ENCODE measurements around the gene INPP4B.

INPP4B gene

GRCh38 chr4:142278171-142278570 is 567.9 kb downstream of the INPP4B start:
- Histone ChIP-seq H3K4me3 (ENCODE audit: low read length) (no peak overlapping the region), H3K27me3 (ENCODE audit: control insufficient read depth, insufficient read depth, low read length) (no peaks in the 10 kb centered on the region), H3K4me2 (ENCODE audit: low read length) (no peak overlapping the region), H3K36me3 (ENCODE audit: insufficient read depth, low read length) (no peaks in the 10 kb centered on the region), H3K4me1 (ENCODE audit: control insufficient read depth, insufficient read depth, low read length) (no peaks in the 10 kb centered on the region), H3K9me3 (replicated peaks; ENCODE audit: low read length) (no peaks in the 10 kb centered on the region), H3K9ac (ENCODE audit: low read depth, low read length) (no peak overlapping the region)

DNA sequence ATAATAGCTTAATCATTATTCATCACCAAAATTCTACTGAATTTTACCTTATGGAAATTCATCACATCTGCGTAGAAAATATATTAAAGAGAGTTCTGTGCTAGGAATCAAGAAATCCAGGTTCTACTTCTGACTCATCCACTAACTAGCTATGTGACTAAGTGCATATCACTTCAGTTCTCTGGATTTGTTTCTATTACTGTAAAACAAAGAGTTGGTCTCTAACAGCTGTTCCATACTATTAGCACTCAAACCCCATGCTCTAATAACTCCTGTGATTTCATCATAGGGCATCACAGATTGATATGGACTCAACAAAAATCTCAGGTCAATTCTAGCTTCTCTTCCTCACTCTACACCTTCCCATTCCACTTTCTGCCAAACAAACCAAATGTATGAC is 572.0 kb downstream of the INPP4B start:
- H3K9ac ChIP-seq (ENCODE audit: low read depth, low read length), result no peak overlapping the region
- H3K4me1 ChIP-seq (ENCODE audit: control insufficient read depth, insufficient read depth, low read length), result no peaks in the 10 kb centered on the region
- H3K36me3 ChIP-seq (ENCODE audit: insufficient read depth, low read length), result peaks cover 8% of the 10 kb centered on the region
- H3K27me3 ChIP-seq (ENCODE audit: control insufficient read depth, insufficient read depth, low read length), result no peaks in the 10 kb centered on the region
- H3K9me3 ChIP-seq (replicated peaks; ENCODE audit: low read length), result no peaks in the 10 kb centered on the region
- no peak overlapping the region for H3K4me2 ChIP-seq (ENCODE audit: low read length)
- H3K4me3 ChIP-seq (ENCODE audit: low read length), result no peak overlapping the region

GRCh38 chr4:142272452-142272851 is 573.6 kb downstream of the INPP4B start:
- H3K4me1 ChIP-seq (ENCODE audit: control insufficient read depth, insufficient read depth, low read length), result no peaks in the 10 kb centered on the region
- H3K27me3 ChIP-seq (ENCODE audit: control insufficient read depth, insufficient read depth, low read length), result no peaks in the 10 kb centered on the region
- H3K9me3 ChIP-seq (replicated peaks; ENCODE audit: low read length), result no peaks in the 10 kb centered on the region
- H3K9ac ChIP-seq (ENCODE audit: low read depth, low read length), result no peak overlapping the region
- H3K36me3 ChIP-seq (ENCODE audit: insufficient read depth, low read length), result peaks cover 8% of the 10 kb centered on the region
- no peak overlapping the region for H3K4me3 ChIP-seq (ENCODE audit: low read length)
- H3K4me2 ChIP-seq (ENCODE audit: low read length), result no peak overlapping the region

DNA sequence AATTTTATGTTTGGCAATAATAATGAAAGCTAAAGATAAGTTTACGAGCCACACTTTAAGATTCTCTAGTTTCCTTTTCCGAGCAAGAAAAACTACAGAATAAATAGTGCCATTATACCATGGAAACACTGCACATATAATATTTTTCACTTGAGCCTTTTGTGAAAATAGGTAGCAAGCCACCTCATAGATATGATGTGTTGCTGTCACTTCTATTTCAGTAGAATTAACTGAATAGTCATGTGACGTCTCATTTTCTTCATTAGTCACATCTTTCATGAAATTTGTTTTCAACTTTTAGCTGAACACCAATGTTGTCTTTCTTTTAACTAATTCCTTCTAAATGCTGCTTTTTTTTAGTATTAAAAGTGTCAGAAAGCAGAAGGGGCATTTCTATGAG is 574.3 kb downstream of the INPP4B start:
- Histone ChIP-seq H3K4me1 (ENCODE audit: control insufficient read depth, insufficient read depth, low read length) (no peaks in the 10 kb centered on the region), H3K27me3 (ENCODE audit: control insufficient read depth, insufficient read depth, low read length) (no peaks in the 10 kb centered on the region), H3K36me3 (ENCODE audit: insufficient read depth, low read length) (peaks cover 8% of the 10 kb centered on the region), H3K4me2 (ENCODE audit: low read length) (no peak overlapping the region), H3K4me3 (ENCODE audit: low read length) (no peak overlapping the region), H3K9ac (ENCODE audit: low read depth, low read length) (no peak overlapping the region), H3K9me3 (replicated peaks; ENCODE audit: low read length) (no peaks in the 10 kb centered on the region)

DNA sequence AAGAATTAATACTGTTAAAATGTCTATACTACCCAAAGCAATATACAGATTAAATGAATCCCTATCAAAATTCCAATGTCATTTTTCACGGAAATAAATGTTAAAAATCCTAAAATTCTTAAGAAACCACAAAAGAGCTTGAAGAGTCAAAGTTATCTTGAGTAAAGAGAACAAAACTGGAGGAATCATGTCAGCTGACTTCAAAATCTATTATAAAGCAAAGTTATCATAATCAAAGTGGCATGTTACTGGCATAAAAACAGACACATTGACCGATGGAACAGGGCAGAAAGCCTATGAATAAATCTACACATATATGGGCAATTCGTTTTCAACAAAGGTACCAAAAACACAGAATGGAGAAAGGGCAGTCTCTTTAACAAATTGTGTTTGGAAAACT is 579.0 kb downstream of the INPP4B start:
- no peak overlapping the region for H3K4me2 ChIP-seq (ENCODE audit: low read length)
- H3K9me3 ChIP-seq (replicated peaks; ENCODE audit: low read length), result no peaks in the 10 kb centered on the region
- no peaks in the 10 kb centered on the region for H3K27me3 ChIP-seq (ENCODE audit: control insufficient read depth, insufficient read depth, low read length)
- H3K9ac ChIP-seq (ENCODE audit: low read depth, low read length), result no peak overlapping the region
- no peak overlapping the region for H3K4me3 ChIP-seq (ENCODE audit: low read length)
- H3K36me3 ChIP-seq (ENCODE audit: insufficient read depth, low read length), result peaks cover 8% of the 10 kb centered on the region
- peaks cover 22% of the 10 kb centered on the region for H3K4me1 ChIP-seq (ENCODE audit: control insufficient read depth, insufficient read depth, low read length)

DNA sequence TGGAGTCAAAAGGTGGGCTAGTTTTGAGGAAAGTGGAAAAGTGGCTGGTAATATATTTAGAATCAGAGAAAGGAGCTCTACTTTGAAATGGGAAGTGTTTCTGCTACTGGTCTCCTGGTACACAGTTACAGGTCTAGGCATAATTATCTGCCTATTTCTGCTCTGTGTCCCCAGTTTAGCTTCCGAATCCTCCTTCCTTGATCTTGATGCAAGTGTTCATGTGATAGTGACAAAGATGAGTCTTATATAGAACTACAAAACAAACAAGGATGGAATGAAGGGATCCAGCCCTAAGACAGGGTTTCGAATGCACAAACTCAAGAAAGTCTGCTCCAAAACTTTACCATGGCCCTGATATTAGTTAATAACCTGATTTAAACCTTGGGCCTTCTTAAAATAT is 580.2 kb downstream of the INPP4B start:
- H3K27me3 ChIP-seq (ENCODE audit: control insufficient read depth, insufficient read depth, low read length), result no peaks in the 10 kb centered on the region
- H3K4me3 ChIP-seq (ENCODE audit: low read length), result no peak overlapping the region
- no peaks in the 10 kb centered on the region for H3K9me3 ChIP-seq (replicated peaks; ENCODE audit: low read length)
- peak overlapping the region; percentile 31 for H3K4me2 ChIP-seq (ENCODE audit: low read length)
- H3K9ac ChIP-seq (ENCODE audit: low read depth, low read length), result peak overlapping the region; percentile 39
- H3K36me3 ChIP-seq (ENCODE audit: insufficient read depth, low read length), result peaks cover 8% of the 10 kb centered on the region
- peaks cover 25% of the 10 kb centered on the region for H3K4me1 ChIP-seq (ENCODE audit: control insufficient read depth, insufficient read depth, low read length)

- Histone ChIP-seq H3K9me3 (replicated peaks; ENCODE audit: low read length) (no peaks in the 10 kb centered on the region), H3K4me2 (ENCODE audit: low read length) (peak overlapping the region; percentile 31), H3K4me1 (ENCODE audit: control insufficient read depth, insufficient read depth, low read length) (peaks cover 25% of the 10 kb centered on the region), H3K4me3 (ENCODE audit: low read length) (no peak overlapping the region), H3K36me3 (ENCODE audit: insufficient read depth, low read length) (peaks cover 8% of the 10 kb centered on the region), H3K9ac (ENCODE audit: low read depth, low read length) (peak overlapping the region; percentile 39), H3K27me3 (ENCODE audit: control insufficient read depth, insufficient read depth, low read length) (no peaks in the 10 kb centered on the region)
Measured at GRCh38 chr4:142265536-142265935, 580.6 kb downstream of the INPP4B start.

DNA sequence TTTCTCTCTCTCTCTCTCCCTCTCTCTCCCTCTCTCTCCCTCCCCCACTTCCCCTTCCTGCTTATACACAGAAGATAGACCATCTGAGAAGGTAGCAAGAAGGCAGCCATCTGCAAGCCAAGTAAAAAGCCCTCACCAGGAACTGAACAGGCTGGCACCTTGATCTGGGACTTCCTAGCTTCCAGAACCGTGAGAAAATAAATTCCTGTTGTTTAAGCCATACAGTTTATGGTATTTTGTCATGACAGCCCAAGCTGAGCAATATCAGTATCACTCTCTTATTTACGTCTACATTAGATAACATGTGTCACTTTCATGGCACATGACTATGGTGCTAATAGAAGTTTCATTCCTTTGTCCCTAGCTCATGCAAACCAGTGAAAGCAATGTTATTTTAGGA is 581.1 kb downstream of the INPP4B start:
- H3K4me3 ChIP-seq (ENCODE audit: low read length), result peak overlapping the region; percentile 37
- H3K9ac ChIP-seq (ENCODE audit: low read depth, low read length), result no peak overlapping the region

DNA sequence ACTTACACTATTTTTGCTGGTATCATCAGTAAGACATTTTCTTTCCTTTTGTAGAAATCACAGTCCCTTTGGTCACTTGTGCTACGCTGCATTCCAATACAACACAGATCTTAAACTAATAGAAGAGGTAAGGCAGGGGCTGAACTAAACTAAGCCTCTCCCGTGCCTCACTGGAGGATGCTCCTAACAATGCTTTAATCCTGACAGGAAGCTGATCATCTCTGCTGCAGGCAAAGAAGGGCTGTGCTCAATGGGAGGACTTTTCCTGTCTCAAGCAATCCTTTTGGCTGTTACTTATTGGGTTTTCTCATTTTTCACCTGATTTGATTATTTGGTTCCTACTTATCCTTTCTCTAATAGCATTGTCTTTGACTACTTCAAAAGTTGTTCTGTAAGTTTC is 583.1 kb downstream of the INPP4B start:
- no peaks in the 10 kb centered on the region for H3K27me3 ChIP-seq (ENCODE audit: control insufficient read depth, insufficient read depth, low read length)
- no peaks in the 10 kb centered on the region for H3K9me3 ChIP-seq (replicated peaks; ENCODE audit: low read length)
- H3K4me2 ChIP-seq (ENCODE audit: low read length), result no peak overlapping the region
- peaks cover 3% of the 10 kb centered on the region for H3K36me3 ChIP-seq (ENCODE audit: insufficient read depth, low read length)
- H3K4me3 ChIP-seq (ENCODE audit: low read length), result no peak overlapping the region
- no peak overlapping the region for H3K9ac ChIP-seq (ENCODE audit: low read depth, low read length)
- H3K4me1 ChIP-seq (ENCODE audit: control insufficient read depth, insufficient read depth, low read length), result peaks cover 25% of the 10 kb centered on the region

More for the DNA sequence above, 581.1 kb downstream of the INPP4B start:
- no peaks in the 10 kb centered on the region for H3K27me3 ChIP-seq (ENCODE audit: control insufficient read depth, insufficient read depth, low read length)
- peaks cover 2% of the 10 kb centered on the region for H3K36me3 ChIP-seq (ENCODE audit: insufficient read depth, low read length)
- peak overlapping the region; percentile 18 for H3K4me2 ChIP-seq (ENCODE audit: low read length)
- H3K9me3 ChIP-seq (replicated peaks; ENCODE audit: low read length), result no peaks in the 10 kb centered on the region
- H3K4me1 ChIP-seq (ENCODE audit: control insufficient read depth, insufficient read depth, low read length), result peaks cover 25% of the 10 kb centered on the region

DNA sequence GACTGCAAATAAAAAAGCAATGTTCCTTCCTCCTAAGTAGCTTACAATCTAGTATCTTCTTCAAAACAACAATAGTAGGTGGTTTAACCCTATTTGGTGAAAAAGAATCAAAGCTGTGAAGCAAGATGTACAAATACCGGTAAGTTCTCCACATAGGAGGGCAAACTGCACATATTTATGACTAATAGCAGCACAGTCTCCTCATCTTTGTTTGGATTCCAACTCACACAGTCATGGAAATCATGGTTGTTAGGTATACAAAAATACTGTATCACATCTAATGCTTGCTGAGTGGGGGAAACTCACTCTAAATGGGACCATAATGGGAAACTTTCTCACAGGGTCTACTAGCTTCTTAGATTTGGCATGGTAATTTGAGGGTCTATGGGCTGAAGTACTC is 597.2 kb downstream of the INPP4B start:
- Histone ChIP-seq H3K4me1 (ENCODE audit: control insufficient read depth, insufficient read depth, low read length) (peaks cover 12% of the 10 kb centered on the region), H3K4me2 (ENCODE audit: low read length) (no peak overlapping the region), H3K4me3 (ENCODE audit: low read length) (no peak overlapping the region), H3K36me3 (ENCODE audit: insufficient read depth, low read length) (no peaks in the 10 kb centered on the region), H3K9me3 (replicated peaks; ENCODE audit: low read length) (no peaks in the 10 kb centered on the region), H3K27me3 (ENCODE audit: control insufficient read depth, insufficient read depth, low read length) (no peaks in the 10 kb centered on the region), H3K9ac (ENCODE audit: low read depth, low read length) (peak overlapping the region; percentile 16)

DNA sequence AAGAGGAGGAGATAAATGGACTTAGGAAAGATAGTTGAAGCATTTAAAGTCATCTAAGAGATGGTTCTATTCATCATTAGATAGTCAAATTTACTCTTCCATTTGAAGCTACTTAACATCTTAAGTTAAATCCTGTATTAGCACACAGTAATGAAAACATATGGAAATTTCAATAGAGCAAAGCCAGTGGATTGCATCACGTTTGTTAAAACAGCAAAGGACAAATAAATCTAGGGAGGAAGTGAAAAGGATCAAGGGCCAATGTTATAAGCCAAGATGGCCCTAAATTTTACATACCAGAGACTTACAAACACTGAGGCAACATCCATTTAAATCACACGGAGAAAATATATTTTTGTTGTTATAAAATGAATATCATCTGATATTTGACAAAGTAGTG is 602.8 kb downstream of the INPP4B start:
- H3K9ac ChIP-seq (ENCODE audit: low read depth, low read length), result no peak overlapping the region
- H3K36me3 ChIP-seq (ENCODE audit: insufficient read depth, low read length), result no peaks in the 10 kb centered on the region
- no peaks in the 10 kb centered on the region for H3K27me3 ChIP-seq (ENCODE audit: control insufficient read depth, insufficient read depth, low read length)

GRCh38 chr4:142242156-142242555 is 603.9 kb downstream of the INPP4B start:
- Histone ChIP-seq H3K4me3 (ENCODE audit: low read length) (no peak overlapping the region), H3K27me3 (ENCODE audit: control insufficient read depth, insufficient read depth, low read length) (no peaks in the 10 kb centered on the region), H3K9me3 (replicated peaks; ENCODE audit: low read length) (no peaks in the 10 kb centered on the region), H3K36me3 (ENCODE audit: insufficient read depth, low read length) (no peaks in the 10 kb centered on the region), H3K9ac (ENCODE audit: low read depth, low read length) (no peak overlapping the region), H3K4me1 (ENCODE audit: control insufficient read depth, insufficient read depth, low read length) (peaks cover 28% of the 10 kb centered on the region), H3K4me2 (ENCODE audit: low read length) (no peak overlapping the region)

More for the DNA sequence above, 602.8 kb downstream of the INPP4B start:
- H3K9me3 ChIP-seq (replicated peaks; ENCODE audit: low read length), result no peaks in the 10 kb centered on the region
- H3K4me1 ChIP-seq (ENCODE audit: control insufficient read depth, insufficient read depth, low read length), result peaks cover 24% of the 10 kb centered on the region
- H3K4me2 ChIP-seq (ENCODE audit: low read length), result no peak overlapping the region
- no peak overlapping the region for H3K4me3 ChIP-seq (ENCODE audit: low read length)
